NCI-H2107 treated with DMSO at 0.1 percent for 48 hours (cell line): ENCODE data around the gene HELZ.
"Not testable (repeated sequence)": the region's sequence is repeated elsewhere in the genome, so short reads cannot be mapped to it uniquely, and the experiment has no call there.

Source experiments
- DNase-seq: peaks from one replicate; lab custom pipeline; 2025; ENCODE audit not compliant: unreplicated experiment; lab: John Stamatoyannopoulos, UW

Gene HELZ

DNA sequence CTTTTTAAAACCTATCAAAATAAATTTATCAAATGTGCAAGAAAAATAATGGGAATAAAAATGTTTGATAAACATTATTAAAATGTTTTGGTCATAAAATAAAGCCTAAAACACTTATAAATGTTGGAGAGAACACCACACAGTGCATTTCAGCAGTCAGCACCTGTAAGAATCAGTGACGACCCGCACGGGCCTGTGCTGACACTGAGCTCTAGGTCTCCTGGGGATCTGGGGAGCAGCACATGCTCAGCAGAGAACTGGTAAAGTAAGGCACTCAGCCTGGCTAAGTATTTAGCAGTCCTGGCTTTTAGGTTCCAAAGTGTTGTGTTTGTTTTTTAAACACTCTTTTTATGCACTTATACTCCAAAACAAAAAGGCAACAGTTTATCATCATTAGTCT, 46.9 kb downstream of the HELZ start:
- DNase-seq: no peak

GRCh38 chr17:67197023-67197422, 48.0 kb downstream of the HELZ start:
- not testable (repeated sequence) for DNase-seq

- DNase-seq: no peak
These were observed 48.6 kb downstream of the HELZ start for GRCh38 chr17:67196422-67196821.

- no peak for DNase-seq
These were observed 50.9 kb downstream of the HELZ start for GRCh38 chr17:67194134-67194533.

- DNase-seq: no peak
These were observed 57.1 kb downstream of the HELZ start for GRCh38 chr17:67187927-67188326.

DNA sequence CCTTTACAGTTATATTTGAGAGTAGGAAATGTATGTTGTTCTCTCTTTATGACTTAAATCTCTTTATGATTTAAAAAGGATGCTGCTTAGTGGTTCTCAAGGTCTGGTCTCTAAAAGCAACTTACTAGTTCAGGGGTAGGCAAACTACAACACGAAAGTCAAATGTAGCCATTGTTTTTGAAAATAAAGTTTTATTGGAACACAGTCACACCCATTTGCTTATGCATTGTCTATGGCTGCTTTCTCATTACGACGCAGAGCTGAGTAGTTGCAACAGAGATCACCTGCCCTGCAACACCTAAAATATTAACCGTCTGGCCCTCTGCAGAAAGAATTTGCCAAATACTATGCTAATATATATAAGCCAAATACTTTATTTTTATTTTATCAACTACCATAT, 58.2 kb downstream of the HELZ start:
- DNase-seq: no peak

GRCh38 chr17:67183531-67183930, 61.5 kb downstream of the HELZ start:
- no peak for DNase-seq

DNA sequence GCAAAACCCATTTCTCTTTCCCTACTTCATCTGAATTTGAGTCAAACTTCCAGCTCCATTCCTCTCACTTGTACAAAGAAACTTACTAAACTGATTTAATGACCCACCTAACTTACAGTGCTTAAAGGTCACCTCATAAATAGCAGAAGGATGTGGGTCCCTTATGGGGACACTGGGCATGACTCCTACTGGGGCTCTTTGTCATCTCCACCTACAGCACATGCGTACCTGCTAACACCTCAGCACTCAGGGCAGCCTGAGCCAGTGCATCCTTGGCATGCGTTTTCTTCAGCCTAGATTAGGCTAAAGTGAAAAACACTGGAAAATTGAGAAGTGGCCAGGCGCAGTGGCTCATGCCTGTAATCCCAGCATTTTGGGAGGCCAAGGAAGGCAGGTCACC, 63.2 kb downstream of the HELZ start:
- DNase-seq: no peak

DNA sequence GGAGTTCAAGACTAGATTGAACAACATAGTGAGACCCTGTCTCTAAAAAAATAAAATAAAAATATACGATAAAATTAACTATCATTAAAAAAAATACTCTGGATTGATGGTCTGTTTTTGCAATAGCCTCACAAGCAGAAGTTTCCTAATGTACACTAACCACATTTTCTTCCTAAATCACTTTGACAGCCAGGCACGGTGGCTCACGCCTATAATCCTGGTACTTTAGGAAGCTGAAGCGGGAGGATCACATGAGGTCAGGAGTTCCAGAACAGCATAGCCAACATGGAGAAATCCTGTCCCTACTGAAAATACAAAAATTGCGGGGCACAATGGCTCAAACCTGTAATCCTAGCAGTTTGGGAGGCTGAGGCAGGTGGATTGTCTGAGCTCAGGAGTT, 64.7 kb downstream of the HELZ start:
- no peak for DNase-seq

- no peak for DNase-seq
These were observed 66.4 kb downstream of the HELZ start for GRCh38 chr17:67178555-67178954.

DNA sequence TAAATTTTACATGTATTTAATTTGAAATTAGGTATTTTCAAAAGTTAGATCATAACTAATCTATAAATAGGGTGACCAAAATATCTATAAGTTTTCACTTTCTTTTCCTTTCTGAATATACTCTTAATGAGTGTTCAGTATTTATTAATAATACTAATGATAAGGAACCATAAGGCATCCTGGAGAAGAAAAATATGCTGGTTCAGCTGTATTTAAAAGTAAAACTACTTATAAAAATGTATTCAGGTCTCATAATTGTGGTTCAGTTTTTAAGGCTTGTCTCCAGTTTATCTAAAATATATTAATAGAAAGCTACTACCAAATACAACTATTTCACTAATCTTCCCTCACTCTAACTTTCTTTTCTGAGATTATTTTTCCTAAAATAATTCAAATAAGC, 67.3 kb downstream of the HELZ start:
- no peak for DNase-seq

GRCh38 chr17:67174190-67174589, 70.8 kb downstream of the HELZ start:
- no peak for DNase-seq

- DNase-seq: no peak
These were observed 73.4 kb downstream of the HELZ start for GRCh38 chr17:67171560-67171959.

- no peak for DNase-seq
These were observed 76.5 kb downstream of the HELZ start for GRCh38 chr17:67168496-67168895.

GRCh38 chr17:67165201-67165600, 79.8 kb downstream of the HELZ start:
- no peak for DNase-seq

DNA sequence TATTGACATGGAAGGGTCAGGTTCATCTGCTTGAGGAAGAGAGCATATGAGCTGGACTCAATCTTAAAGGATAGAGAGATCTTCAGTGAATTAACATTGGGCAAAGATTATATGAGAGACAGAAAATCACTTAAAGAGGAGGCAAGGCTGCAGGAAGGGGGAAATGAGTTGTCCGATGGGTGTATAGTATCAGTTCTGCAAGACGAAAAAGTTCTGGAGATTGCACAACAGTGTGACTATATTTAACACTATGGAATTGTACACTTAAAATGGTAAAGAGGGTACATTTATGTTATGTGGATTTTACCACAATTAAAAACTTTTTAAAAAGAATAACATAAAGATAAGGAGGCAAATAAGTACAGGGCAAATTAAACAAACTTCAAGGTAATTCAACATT, 80.7 kb downstream of the HELZ start:
- no peak for DNase-seq

DNA sequence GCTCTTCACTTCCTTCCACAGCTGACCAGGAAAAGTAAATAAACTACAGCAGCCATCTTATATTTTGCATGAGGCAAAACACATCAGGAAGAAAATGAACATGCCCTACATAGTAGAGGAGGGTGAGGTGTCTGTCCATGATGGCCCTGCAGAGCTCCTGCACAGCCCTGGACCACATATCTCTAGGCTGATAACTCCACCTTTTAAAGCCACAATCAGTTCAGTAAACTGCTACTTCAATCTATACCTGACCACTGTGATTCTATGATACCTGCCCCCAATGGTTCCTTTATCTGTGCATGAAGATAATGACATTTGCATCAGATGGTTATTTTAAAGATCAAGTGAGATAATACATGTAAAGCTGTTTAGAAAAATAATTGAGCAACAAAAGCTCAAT, 82.2 kb downstream of the HELZ start:
- no peak for DNase-seq

- no peak for DNase-seq
These were observed 83.4 kb downstream of the HELZ start for GRCh38 chr17:67161573-67161972.

DNA sequence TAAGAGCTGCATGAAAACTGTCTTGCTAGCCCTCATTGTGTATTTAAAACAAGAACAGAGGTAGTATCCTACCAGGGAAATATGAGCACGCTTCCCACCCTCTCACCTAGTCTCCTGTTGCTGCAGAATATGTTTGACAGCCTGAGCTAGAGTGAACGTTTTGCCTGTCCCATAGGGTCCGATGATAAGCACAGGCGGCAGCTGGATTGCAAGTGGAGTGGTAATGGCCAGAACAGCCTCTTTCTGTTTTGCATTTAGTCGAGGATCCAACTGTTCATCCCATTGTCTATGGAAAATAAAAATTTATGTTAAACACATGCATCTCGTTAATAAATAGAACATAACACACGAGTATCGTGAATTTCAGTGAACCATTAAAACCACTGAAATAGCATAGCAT, 84.2 kb downstream of the HELZ start:
- no peak for DNase-seq

- DNase-seq: peak; percentile 38
These were observed 87.0 kb downstream of the HELZ start for GRCh38 chr17:67157732-67158639.

GRCh38 chr17:67156269-67157199, 88.5 kb downstream of the HELZ start:
- DNase-seq: no peak

- DNase-seq: no peak
These were observed 92.2 kb downstream of the HELZ start for GRCh38 chr17:67152824-67153223.
